Left ventricle myocardium inferior (tissue), 1 donor: ENCODE measurements around the gene JPT2. TPM values are rescaled to one million over a fixed set of nuclear protein-coding genes. Genes with fewer than 3 reads are reported as not detected.

Experiments
- DNase-seq: peaks from one replicate; pipeline ENCODE4 v3.0.0-alpha.2; 2020
- H3K27ac ChIP-seq: fragments of 200-600 bp; replicated peaks from 2 replicates; pipeline ENCODE4 v1.8.0; 2021
- H3K27me3 ChIP-seq: fragments of 200-600 bp; 2 replicates; pipeline ENCODE4 v1.8.0; 2021; ENCODE audit warnings: low read depth
- H3K36me3 ChIP-seq: fragments of 200-600 bp; 2 replicates; pipeline ENCODE4 v1.8.0; 2021
- H3K4me1 ChIP-seq: fragments of 200-600 bp; 2 replicates; pipeline ENCODE4 v1.8.0; 2021
- H3K4me3 ChIP-seq: fragments of 200-600 bp; 2 replicates; pipeline ENCODE4 v1.8.0; 2021; ENCODE audit warnings: mild to moderate bottlenecking, moderate library complexity
- H3K9me3 ChIP-seq: fragments of 200-600 bp; replicated peaks from 2 replicates; pipeline ENCODE4 v1.8.0; 2021
- intact Hi-C: fragments of 100-400 bp; cut with micrococcal nuclease; formaldehyde crosslinking; loops from one replicate; pipeline ENCODE4 v1.11.0; 2022
- total RNA-seq: library from RNA; stranded (reverse); fragmentation: NEBNext Ultra II Directional; extraction: Animal tissue kit (Norgen Biotek cat#: 25700); gene quantifications from one replicate; pipeline ENCODE4 v1.2.1, GENCODE V29; 2021
- TF ChIP-seq, protein P1 (sequence below): fragments of 200-600 bp; IDR thresholded peaks from 2 replicates; pipeline ENCODE4 v1.8.0; 2021; ENCODE audit warnings: antibody characterized with exemption, mild to moderate bottlenecking, borderline replicate concordance
- donor health status: DM: no; HTN: yes; CAD: no; lungs with severe emphysema.

Gene JPT2
- total RNA-seq, 1 donor from 2014 or later = 30.6 TPM

GRCh38 chr16:1734816-1735215 lies 56.7 kb downstream of the JPT2 start:
- Histone ChIP-seq H3K36me3 (peaks cover 47% of the 10 kb centered on the region), H3K9me3 (no peaks in the 10 kb centered on the region), H3K4me1 (no peaks in the 10 kb centered on the region), H3K4me3 (no peak overlapping the region), H3K27ac (no peak overlapping the region), H3K27me3 (no peaks in the 10 kb centered on the region)
- intact Hi-C loops = no loop called here
- no peak for DNase-seq
- TF ChIP-seq, protein P1, sequence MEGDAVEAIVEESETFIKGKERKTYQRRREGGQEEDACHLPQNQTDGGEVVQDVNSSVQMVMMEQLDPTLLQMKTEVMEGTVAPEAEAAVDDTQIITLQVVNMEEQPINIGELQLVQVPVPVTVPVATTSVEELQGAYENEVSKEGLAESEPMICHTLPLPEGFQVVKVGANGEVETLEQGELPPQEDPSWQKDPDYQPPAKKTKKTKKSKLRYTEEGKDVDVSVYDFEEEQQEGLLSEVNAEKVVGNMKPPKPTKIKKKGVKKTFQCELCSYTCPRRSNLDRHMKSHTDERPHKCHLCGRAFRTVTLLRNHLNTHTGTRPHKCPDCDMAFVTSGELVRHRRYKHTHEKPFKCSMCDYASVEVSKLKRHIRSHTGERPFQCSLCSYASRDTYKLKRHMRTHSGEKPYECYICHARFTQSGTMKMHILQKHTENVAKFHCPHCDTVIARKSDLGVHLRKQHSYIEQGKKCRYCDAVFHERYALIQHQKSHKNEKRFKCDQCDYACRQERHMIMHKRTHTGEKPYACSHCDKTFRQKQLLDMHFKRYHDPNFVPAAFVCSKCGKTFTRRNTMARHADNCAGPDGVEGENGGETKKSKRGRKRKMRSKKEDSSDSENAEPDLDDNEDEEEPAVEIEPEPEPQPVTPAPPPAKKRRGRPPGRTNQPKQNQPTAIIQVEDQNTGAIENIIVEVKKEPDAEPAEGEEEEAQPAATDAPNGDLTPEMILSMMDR = no peak

DNA sequence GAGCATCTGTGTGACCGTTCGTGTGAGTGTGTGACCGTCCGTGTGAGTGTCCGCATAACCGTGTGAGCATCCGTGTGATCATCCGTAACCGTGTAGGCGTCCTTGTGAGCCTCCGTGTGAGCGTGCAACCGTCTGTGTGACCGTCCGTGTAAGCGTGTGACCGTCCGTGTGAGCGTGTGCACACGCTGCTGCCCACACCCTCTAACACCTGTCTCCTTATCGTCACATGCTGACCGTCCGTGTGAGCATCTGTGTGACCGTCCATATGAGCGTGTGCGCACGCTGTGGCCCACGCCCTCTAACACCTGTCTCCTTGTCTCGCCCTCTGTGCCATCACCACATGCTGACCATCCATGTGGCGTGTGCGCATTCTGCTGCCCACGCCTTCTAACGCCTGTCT lies 62.2 kb downstream of the JPT2 start:
- Histone ChIP-seq H3K36me3 (peaks cover 26% of the 10 kb centered on the region), H3K27me3 (no peaks in the 10 kb centered on the region), H3K4me3 (no peak overlapping the region), H3K27ac (no peak overlapping the region), H3K4me1 (no peaks in the 10 kb centered on the region), H3K9me3 (no peaks in the 10 kb centered on the region)
- intact Hi-C loops = no loop called here
- TF ChIP-seq, protein P1 = no peak
- no peak for DNase-seq

- H3K27me3 ChIP-seq = no peaks in the 10 kb centered on the region
- TF ChIP-seq, protein P1 = no peak
- no peak for DNase-seq
These were observed 62.9 kb downstream of the JPT2 start for GRCh38 chr16:1740781-1741490.

DNA sequence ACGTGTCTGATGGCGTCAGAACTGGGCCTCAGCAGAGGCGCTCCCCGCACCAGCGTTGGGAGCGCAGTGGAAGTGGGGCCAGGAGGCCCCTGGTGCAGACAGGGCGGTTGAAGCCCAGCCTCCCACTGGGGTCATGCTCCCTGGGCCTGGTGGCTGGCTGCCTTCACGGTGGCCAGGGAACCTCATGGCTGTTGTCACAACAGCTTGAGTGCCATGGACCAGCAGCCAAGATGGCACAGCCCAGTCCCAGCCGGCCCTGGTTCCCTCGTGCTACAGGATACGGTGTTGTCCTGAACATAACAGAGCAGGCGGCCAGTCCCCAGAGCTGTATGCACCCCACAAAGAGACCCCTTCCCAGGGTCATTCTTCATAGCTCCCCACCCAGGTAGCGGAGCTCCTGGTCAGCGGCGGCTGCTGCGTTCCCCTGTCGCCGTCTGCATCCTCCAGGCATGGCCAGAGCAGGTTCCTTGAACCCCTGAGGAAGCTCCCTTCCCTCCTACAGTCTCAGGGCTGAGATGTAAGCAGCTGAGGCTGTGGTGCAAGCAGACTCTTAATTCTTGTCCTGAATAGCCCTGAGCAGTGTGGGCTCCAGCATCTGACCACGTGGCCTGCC lies 63.6 kb downstream of the JPT2 start:
- H3K4me1 ChIP-seq = no peaks in the 10 kb centered on the region
- peaks cover 39% of the 10 kb centered on the region for H3K36me3 ChIP-seq
- DNase-seq = no peak

More at GRCh38 chr16:1740781-1741490, 62.9 kb downstream of the JPT2 start:
- Histone ChIP-seq H3K27ac (no peak overlapping the region), H3K4me1 (no peaks in the 10 kb centered on the region), H3K36me3 (peaks cover 33% of the 10 kb centered on the region), H3K9me3 (no peaks in the 10 kb centered on the region), H3K4me3 (no peak overlapping the region)
- intact Hi-C loops = no loop called here

GRCh38 chr16:1743376-1744337 lies 65.6 kb downstream of the JPT2 start:
- no peaks in the 10 kb centered on the region for H3K27me3 ChIP-seq
- intact Hi-C loops = no loop called here
- no peaks in the 10 kb centered on the region for H3K9me3 ChIP-seq
- TF ChIP-seq, protein P1 = no peak
- peaks cover 59% of the 10 kb centered on the region for H3K36me3 ChIP-seq
- DNase-seq = no peak
- H3K4me1 ChIP-seq = no peaks in the 10 kb centered on the region
- no peak overlapping the region for H3K27ac ChIP-seq
- no peak overlapping the region for H3K4me3 ChIP-seq

More for the DNA sequence above, 63.6 kb downstream of the JPT2 start:
- Histone ChIP-seq H3K9me3 (no peaks in the 10 kb centered on the region), H3K27me3 (no peaks in the 10 kb centered on the region), H3K4me3 (no peak overlapping the region), H3K27ac (no peak overlapping the region)
- intact Hi-C loops = no loop called here
- TF ChIP-seq, protein P1 = no peak
